PC-3 (cell line): ENCODE data around the gene PPIL4. TPM values are rescaled to one million over a fixed set of nuclear protein-coding genes. Genes with fewer than 3 reads are reported as not detected.

ENCODE experiments used
- ATAC-seq: fragments of 200-7000 bp; cut with Tn5 transposase; 2 replicates; pipeline ENCODE4 v1.9.1; 2020; ENCODE audit warnings: mild to moderate bottlenecking, moderate library complexity
- BruUV-seq: library from RNA; stranded (reverse); fragments of 400-500 nt; replicated peaks from 2 replicates; lab custom pipeline; 2021; lab: Mats Ljungman, UMichigan
- CTCF ChIA-PET: fragments of 300-600 bp; sonication (Branson Sonifier 250); formaldehyde crosslinking; loops from one replicate; lab custom pipeline; 2022; ENCODE audit warnings: antibody characterized with exemption; lab: Charles Lee
- POLR2A ChIA-PET: fragments of 300-600 bp; sonication (Branson Sonifier 250); formaldehyde crosslinking; loops from one replicate; lab custom pipeline; 2022; ENCODE audit warnings: antibody characterized with exemption; ENCODE audit not compliant: unreplicated experiment; lab: Charles Lee
- DNase-seq: peaks from one replicate; pipeline ENCODE4 v3.0.0-alpha.2; 2015
- H2AFZ ChIP-seq: fragments of 300-600 bp; sonication (generic); 2 replicates; pipeline ENCODE4 v1.6.0; 2016; ENCODE audit warnings: antibody characterized with exemption, low read length
- H3F3A ChIP-seq: fragments of 300-600 bp; sonication (generic); one replicate; pipeline ENCODE4 v1.6.0; 2017; ENCODE audit warnings: antibody characterized with exemption, low read length, control low read depth, mild to moderate bottlenecking; ENCODE audit not compliant: unreplicated experiment
- H3K27ac ChIP-seq: fragments of 300-600 bp; sonication (generic); 2 replicates; pipeline ENCODE4 v1.5.1; 2016; ENCODE audit warnings: mild to moderate bottlenecking, low read length
- H3K27me3 ChIP-seq: fragments of 300-600 bp; sonication (generic); 2 replicates; pipeline ENCODE4 v1.6.1; 2016; ENCODE audit warnings: low read length, mixed read lengths
- H3K36me3 ChIP-seq: fragments of 300-600 bp; sonication (generic); 2 replicates; pipeline ENCODE4 v1.6.1; 2016; ENCODE audit warnings: low read depth, mixed run types, low read length, mixed read lengths
- H3K4me1 ChIP-seq: fragments of 300-600 bp; sonication (generic); 2 replicates; pipeline ENCODE4 v1.5.1; 2016; ENCODE audit warnings: low read length; ENCODE audit not compliant: insufficient read depth
- H3K4me2 ChIP-seq: fragments of 300-600 bp; sonication (generic); 2 replicates; pipeline ENCODE4 v1.6.0; 2016; ENCODE audit warnings: low read length
- H3K4me3 ChIP-seq: fragments of 300-600 bp; sonication (generic); 2 replicates; pipeline ENCODE4 v1.5.1; 2016; ENCODE audit warnings: mild to moderate bottlenecking, low read length, mixed read lengths
- H3K79me2 ChIP-seq: fragments of 300-600 bp; sonication (generic); 2 replicates; pipeline ENCODE4 v1.6.1; 2017; ENCODE audit warnings: low read length, mixed read lengths
- H3K9ac ChIP-seq: fragments of 300-600 bp; sonication (generic); 2 replicates; pipeline ENCODE4 v1.6.0; 2016; ENCODE audit warnings: mild to moderate bottlenecking, low read length
- H3K9me2 ChIP-seq: fragments of 300-600 bp; sonication (generic); replicated peaks from 2 replicates; pipeline ENCODE4 v1.6.1; 2016; ENCODE audit warnings: mixed run types, low read length, mixed read lengths
- H3K9me3 ChIP-seq: fragments of 300-600 bp; sonication (generic); 2 replicates; pipeline ENCODE4 v1.6.1; 2016; ENCODE audit warnings: low read length, mixed read lengths
- H4K20me1 ChIP-seq: fragments of 300-600 bp; sonication (generic); 2 replicates; pipeline ENCODE4 v1.6.1; 2016; ENCODE audit warnings: low read length, mixed read lengths
- CTCF ChIP-seq: fragments of 300-600 bp; sonication (generic); conservative IDR thresholded peaks from 2 replicates; pipeline ENCODE4 v1.5.1; 2017; ENCODE audit warnings: antibody characterized with exemption, low read depth, mild to moderate bottlenecking, low read length
- EZH2 ChIP-seq: fragments of 300-600 bp; sonication (generic); IDR thresholded peaks from one replicate; pipeline ENCODE4 v1.6.1; 2017; ENCODE audit warnings: antibody characterized with exemption, mild to moderate bottlenecking, low read length; ENCODE audit not compliant: unreplicated experiment
- EZH2phosphoT487 ChIP-seq: fragments of 300-600 bp; sonication (generic); IDR thresholded peaks from 2 replicates; pipeline ENCODE4 v1.6.1; 2018; ENCODE audit warnings: mild to moderate bottlenecking, antibody characterized with exemption, low read length, borderline replicate concordance
- intact Hi-C: fragments of 100-400 bp; cut with micrococcal nuclease; formaldehyde crosslinking; loops from 2 replicates; pipeline ENCODE4 v1.9.0; 2023
- total RNA-seq: library from RNA; depleted of rRNA; stranded (reverse); fragments of >200 nt; gene quantifications from 2 replicates; pipeline ENCODE4 v1.2.3, GENCODE V29; 2014

The PPIL4 gene
- total RNA-seq, 1 experiment from 2014 or later, result 12.8 TPM

DNA sequence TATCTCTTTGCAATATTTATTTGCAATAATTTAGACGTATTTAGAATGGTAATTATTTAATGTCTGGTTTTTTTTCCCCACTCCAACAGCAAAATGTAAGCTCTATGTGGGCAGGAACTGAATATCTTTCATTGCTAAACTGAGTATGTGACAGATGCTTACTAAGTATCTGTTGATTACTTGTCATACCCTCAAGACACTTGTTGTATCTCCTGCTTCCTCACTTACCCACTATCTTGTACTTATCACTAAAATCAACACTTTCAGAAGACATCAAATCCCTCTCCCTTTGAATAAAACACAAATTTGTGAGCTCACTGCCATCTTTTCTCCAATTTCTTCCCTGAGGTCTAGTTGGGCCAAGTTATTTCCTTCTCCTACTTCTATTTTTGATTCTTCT is 30.3 kb downstream of the PPIL4 start:
- ATAC-seq, result no peak
- H3K79me2 ChIP-seq, result no peaks in the 10 kb centered on the region
- no peak overlapping the region for H3K27ac ChIP-seq
- no peak overlapping the region for H3K4me2 ChIP-seq
- no peaks in the 10 kb centered on the region for H3K9me3 ChIP-seq
- H3K9ac ChIP-seq, result no peak overlapping the region
- no peaks in the 10 kb centered on the region for H3K9me2 ChIP-seq
- no peaks in the 10 kb centered on the region for H3K27me3 ChIP-seq
- H3K4me1 ChIP-seq, result no peaks in the 10 kb centered on the region
- H3F3A ChIP-seq, result no peaks in the 10 kb centered on the region
- no peak overlapping the region for H2AFZ ChIP-seq
- ChIA-PET CTCF (no interaction called here), POLR2A (no interaction called here)
- no peak for DNase-seq
- peaks cover 17% of the 10 kb centered on the region for H3K36me3 ChIP-seq
- no TSS peak for BruUV-seq
- TF ChIP-seq EZH2phosphoT487, result no peak
- TF ChIP-seq EZH2, result no peak
- no peak for TF ChIP-seq CTCF
- H3K4me3 ChIP-seq, result no peak overlapping the region
- no peaks in the 10 kb centered on the region for H4K20me1 ChIP-seq
- intact Hi-C loops, result loop anchor here (5.0 kb wide), 1 partner anchor 433 kb away; no protein-coding TSS in a partner anchor

DNA sequence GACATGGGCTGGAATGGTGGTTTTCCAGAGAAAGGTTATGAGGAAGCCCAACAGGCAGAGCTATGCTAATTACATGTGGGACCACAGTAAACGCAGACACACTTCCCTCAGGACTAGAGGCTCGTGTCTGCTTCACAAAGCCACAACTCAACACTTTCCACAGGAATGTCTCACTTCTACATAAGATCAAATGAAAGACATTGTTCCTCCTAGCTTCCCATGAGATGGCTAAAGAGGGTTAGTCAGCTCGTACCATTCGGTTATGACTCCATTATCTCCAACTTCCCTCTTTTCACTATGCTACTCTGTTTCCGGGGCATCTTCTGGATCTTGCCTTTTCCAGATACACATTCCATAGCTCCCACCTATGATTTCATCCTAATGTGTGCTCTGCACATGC is 31.9 kb downstream of the PPIL4 start:
- Histone ChIP-seq H3K9ac (no peak overlapping the region), H3K79me2 (no peaks in the 10 kb centered on the region), H3K27me3 (no peaks in the 10 kb centered on the region), H3K9me3 (no peaks in the 10 kb centered on the region), H2AFZ (no peak overlapping the region), H3K4me2 (no peak overlapping the region), H3K9me2 (no peaks in the 10 kb centered on the region), H3K4me3 (no peak overlapping the region), H3K4me1 (no peaks in the 10 kb centered on the region), H3K36me3 (peaks cover 17% of the 10 kb centered on the region), H4K20me1 (no peaks in the 10 kb centered on the region), H3K27ac (no peak overlapping the region), H3F3A (no peaks in the 10 kb centered on the region)
- no peak for ATAC-seq
- BruUV-seq, result no TSS peak
- intact Hi-C loops, result no loop called here
- TF ChIP-seq EZH2phosphoT487 (no peak), CTCF (no peak), EZH2 (no peak)
- DNase-seq, result no peak
- POLR2A ChIA-PET, result no interaction called here
- CTCF ChIA-PET, result interaction anchor here (0.5 to 1.1 kb wide), 2 partner anchors 18 to 485 kb away, joined by 3 to 4 read pairs; no protein-coding TSS in a partner anchor

GRCh38 chr6:149510793-149511512 is 34.9 kb downstream of the PPIL4 start:
- H3K27ac ChIP-seq, result no peak overlapping the region
- DNase-seq (no peak), ATAC-seq (no peak)
- no peaks in the 10 kb centered on the region for H3K4me1 ChIP-seq
- peaks cover 7% of the 10 kb centered on the region for H3K36me3 ChIP-seq
- H3K4me2 ChIP-seq, result no peak overlapping the region
- ChIA-PET POLR2A (no interaction called here), CTCF (no interaction called here)
- TF ChIP-seq EZH2phosphoT487 (no peak), CTCF (no peak), EZH2 (no peak)
- no TSS peak for BruUV-seq
- no peak overlapping the region for H2AFZ ChIP-seq
- H3K27me3 ChIP-seq, result no peaks in the 10 kb centered on the region
- H3K79me2 ChIP-seq, result no peaks in the 10 kb centered on the region
- no peaks in the 10 kb centered on the region for H3K9me3 ChIP-seq
- no peak overlapping the region for H3K9ac ChIP-seq
- no peaks in the 10 kb centered on the region for H3F3A ChIP-seq
- H3K4me3 ChIP-seq, result no peak overlapping the region
- no peaks in the 10 kb centered on the region for H3K9me2 ChIP-seq
- intact Hi-C loops, result no loop called here
- H4K20me1 ChIP-seq, result no peaks in the 10 kb centered on the region
